Dermis microvascular lymphatic vessel endothelial cell (primary cell): Measurements from ENCODE around the gene HOXB8. TPM values are rescaled to one million over a fixed set of nuclear protein-coding genes. Genes with fewer than 3 reads are reported as not detected.

Source experiments
- DNase-seq, 2 donors: peaks; one replicate each; pipeline versions ENCODE4 v3.0.0 to v3.0.0-alpha.2; 2010; ENCODE audit warnings: low read depth in 2 of 2
- total RNA-seq: library from RNA; depleted of rRNA; stranded (reverse); fragments of >200 nt; gene quantifications from 2 replicates; pipeline ENCODE4 v1.2.1, GENCODE V29; 2014

HOXB8 gene
- total RNA-seq, 1 donor from 2014 or later, result 0.64 TPM

- DNase-seq, result peak in 1 of 2 donors; percentile 32
Observed at GRCh38 chr17:48624544-48625494, 9.7 kb upstream of the HOXB8 start.

DNA sequence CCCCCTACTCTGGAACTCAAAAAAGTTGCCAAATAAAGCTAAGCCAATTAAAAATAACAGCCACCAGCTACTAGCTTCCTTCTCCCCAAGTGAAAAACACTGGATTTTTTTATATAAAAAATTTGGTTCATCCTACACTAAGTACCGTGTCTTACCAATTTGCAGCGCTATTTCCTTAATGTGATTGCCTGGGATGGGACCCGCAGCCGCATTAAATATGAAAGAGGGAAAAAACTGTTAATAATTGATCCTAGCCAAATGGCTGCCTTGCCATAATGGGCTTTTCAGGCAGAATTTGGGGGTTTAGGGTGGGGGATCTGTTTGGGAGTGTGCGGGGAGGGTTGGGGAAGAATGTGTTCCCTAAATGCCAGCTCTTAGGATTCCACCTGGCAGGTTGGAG is 9.0 kb upstream of the HOXB8 start:
- no peak for DNase-seq

- no peak for DNase-seq
Observed at GRCh38 chr17:48623583-48623982, 8.5 kb upstream of the HOXB8 start.

- no peak for DNase-seq
Observed at GRCh38 chr17:48622857-48623256, 7.8 kb upstream of the HOXB8 start.

DNA sequence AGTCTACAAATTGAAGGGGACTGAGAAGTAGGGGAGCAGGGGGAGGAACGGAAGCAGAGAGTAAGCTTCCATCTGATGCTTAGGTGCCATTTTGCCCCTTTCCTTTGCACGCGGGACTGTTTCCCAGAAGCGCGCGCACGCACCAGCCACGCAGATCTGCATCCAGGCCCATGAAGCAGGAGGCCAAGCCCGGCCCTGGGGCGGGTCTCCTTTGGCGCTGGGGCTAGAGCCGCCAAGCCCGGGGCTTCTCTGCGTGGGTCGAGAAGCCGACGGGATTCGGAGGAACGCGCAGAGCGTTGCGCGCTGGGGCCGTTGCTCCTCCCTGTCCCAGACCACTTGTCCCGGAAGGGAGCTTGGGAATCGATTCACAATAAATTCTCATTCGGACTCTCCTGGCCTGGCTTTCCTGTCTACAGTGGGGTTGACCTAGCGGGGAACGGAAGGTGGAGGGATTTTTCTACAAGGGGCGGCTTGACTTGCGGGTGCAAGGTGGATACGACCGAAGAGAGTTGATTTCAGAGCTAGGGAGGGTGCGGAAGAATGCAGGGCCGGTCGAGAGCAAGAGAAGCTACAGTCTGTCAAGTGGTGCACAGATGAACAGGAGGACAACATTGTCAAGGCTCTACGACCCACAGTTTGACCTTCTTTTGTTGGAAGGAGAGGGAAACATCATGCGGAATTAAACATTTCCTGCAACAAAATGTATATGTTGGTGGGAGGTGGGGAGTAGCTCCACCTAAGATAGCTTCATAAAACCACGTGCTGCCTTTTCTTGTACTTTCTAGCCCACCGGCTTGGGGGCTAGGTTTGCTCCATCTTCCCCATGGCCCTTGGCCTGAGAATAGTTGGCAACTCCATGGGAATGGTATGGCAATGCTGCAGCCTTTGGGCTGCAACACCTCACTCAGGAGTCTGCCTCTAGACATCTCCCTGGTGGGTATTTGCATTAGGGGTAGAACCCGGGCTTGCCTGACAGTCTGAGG is 6.6 kb upstream of the HOXB8 start:
- no peak for DNase-seq

DNA sequence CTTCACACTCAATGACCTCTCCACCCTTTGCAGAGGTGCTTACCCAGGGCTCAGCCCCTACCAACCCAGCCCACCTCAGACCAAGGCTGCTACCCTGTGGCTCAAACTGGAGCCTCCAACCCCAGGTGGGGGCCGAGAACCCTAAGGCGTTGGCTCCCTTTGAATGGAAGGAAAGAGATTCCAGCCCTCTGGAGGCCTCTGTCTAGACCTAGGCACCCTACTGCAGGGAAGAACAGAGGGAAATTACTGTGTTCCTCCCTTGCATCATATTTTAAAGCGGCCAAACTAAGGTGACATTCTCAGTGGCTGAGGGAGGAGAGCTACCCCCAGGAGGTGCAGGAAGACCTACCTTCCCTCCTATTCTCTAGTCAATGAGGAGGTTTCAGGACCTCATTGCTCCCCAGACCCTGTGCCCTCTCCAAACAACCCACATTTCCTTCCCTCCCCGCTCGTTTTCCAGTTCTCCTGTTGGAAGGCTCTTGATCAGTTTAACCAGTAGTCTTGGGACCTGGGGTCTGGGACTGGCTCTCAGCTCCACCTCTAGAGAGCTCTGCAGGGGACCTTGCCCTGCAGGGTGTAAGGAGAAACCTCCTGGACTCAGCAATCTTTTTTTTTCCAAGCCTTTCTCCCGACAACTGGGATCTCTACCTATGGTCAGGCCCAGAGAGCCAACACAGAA is 5.5 kb upstream of the HOXB8 start:
- DNase-seq, result no peak

DNA sequence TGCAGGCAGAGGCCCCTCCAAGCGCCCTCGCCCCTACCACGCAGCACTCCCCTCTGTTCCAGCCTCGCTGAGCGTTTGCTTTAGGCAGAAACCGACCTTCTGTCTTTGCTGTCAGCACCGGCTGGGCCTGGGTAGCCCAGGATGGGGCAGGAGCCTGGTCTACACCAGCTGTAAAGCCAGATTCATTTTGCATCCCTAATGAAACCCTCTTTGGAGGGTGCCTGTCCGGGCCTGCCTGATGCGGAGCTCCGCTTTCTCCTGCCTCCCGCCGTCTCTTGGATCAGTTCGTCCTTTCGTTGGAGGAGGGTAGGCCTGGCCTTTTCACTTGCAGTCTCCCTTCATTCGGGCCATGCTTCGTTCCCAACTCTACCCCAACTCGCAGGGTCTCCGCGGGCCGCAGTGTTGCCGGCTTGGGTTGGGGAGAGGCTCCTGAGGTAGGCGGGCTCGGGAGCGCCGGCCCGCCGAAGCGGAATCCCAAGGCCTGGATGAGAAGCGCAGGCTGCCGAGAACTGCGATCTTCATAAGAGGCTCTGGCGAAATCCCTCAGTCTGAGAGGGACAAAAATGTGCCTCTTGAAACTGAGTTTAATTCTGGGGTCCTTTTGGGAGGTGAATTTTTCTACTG is 4.8 kb upstream of the HOXB8 start:
- no peak for DNase-seq

- DNase-seq, result peak; percentile 65 to 86
Observed at GRCh38 chr17:48618256-48618896, 3.3 kb upstream of the HOXB8 start.

GRCh38 chr17:48617471-48618255 is 2.6 kb upstream of the HOXB8 start:
- DNase-seq, result no peak

- DNase-seq, result no peak
Observed at GRCh38 chr17:48616717-48617470, 1.8 kb upstream of the HOXB8 start.

DNA sequence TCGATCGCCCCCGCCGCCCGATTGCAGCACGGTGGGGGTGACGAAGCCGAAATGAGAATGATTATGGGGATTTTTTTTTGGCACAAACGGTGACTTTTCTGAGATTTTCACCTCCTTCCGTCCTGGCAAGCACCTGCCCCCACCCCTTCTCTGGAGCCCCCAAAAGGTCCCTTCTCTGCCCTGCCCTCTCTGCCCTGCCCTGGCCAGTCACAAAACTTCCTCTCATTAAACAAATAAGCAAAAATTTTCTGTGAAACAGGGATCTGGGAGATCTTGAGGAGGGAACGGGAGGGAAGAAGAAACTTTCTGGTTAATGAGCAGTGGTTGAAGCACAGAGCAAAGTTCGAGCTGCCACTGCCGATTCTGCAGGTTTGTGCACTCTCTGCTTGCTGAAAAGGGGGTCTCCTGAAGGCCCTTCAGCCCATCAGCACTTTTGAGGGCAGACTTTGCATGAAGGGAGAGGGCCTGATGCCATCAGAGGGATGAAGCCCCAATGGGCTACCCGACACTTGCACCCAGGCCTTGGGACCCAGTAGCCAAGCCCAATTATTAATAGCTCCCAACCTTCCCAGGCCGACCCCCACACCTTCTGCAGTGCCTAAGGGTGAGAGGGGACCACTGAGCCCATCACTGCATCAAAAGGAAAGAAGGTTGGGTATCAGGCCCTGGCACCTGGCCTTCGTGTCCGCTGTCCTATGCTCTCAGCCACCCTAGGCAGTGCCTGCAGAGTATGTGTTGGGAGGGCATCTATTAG is 1.0 kb upstream of the HOXB8 start:
- no peak for DNase-seq

DNA sequence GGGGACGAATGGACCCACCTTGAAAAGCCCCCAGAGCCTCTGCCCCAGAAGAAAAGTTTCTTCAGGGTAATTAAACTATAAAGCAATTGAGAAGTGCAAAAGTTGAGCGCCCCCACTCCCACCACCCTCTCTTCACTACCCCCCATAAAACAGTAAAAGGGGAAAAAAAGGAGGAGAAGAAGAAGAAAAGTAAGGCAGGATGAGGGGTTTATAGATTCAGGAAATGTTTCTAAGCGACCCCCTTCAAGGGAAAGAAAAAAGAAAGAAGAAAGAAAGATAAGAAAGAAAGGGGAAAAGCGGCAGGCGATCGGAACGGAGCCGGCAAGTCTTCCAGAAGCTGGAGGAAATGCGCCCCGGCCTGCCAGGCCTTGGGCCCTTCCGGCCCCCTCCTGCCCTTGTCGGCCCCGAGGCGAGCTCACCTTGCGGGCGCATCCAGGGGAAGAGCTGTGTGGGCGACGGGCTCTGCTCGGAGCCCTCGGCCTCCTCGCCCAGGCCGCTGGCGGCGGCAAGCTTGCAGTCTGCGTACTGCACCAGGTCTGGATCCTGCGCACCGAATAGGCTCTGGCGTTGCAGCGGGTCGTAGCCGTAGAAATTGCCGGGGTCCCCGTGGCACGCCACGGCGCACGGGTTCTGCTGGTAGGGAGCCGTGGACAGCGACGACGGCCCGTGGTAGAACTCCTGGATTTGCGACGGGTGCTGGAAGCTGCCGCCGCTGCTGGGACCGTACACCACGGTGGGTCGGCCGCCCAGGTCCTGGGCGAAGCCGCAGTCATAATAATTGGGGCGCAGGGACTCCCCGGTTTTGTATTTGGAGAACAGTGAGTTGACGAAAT is 1.0 kb downstream of the HOXB8 start:
- DNase-seq, result peak in 1 of 2 donors; percentile 58

- peak in 1 of 2 donors; percentile 72 for DNase-seq
Observed at GRCh38 chr17:48612854-48613691, 2.0 kb downstream of the HOXB8 start.

DNA sequence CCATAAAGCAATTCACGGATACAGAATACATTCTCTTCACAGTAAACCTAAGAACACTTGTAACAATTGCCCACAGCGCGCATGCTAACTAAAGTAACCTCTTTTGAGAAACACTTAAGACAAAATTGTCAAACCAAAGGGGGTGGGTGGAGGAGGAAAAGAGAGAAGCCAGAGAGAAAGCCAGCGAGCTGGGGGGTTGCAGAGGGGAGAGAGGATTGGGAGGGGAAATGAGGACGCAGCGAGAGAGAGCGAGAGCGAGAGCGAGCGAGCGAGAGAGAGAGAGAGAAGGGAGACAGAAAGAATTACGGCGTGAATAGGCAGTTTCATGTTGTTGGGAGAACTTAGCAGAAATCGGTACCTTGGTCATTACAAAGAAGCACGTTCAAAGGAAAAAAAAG is 2.6 kb downstream of the HOXB8 start:
- DNase-seq, result peak in 1 of 2 donors; percentile 52

GRCh38 chr17:48611681-48612455 is 3.2 kb downstream of the HOXB8 start:
- peak in 1 of 2 donors; percentile 53 for DNase-seq

DNA sequence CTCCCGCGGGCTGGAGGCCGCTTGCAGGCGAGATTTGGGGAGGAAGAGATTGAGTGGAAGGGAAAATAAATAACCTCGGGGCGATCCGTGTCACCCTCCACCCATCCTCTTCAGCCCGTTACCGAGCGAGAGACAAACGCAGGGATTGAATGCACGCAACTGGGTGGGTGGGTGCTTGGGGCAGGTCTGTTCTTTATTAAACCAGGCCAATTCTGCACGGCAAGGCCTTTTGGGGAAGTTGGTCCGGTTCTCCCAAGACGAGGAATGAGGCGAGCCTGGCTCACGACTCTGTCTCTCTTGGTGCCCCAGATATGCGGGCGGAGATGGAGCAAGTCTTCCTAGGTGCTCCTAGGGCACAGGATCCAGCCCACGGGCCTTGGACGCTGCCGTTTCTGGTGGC is 3.9 kb downstream of the HOXB8 start:
- peak in 1 of 2 donors; percentile 31 for DNase-seq
